Aorta (tissue), 5 donors: ENCODE results near the gene FXR2. TPM values are rescaled to one million over a fixed set of nuclear protein-coding genes. Genes with fewer than 3 reads are reported as not detected.
A peak's percentile ranks its signal among the peaks of the same experiment; 100 is the strongest.

Experiments used
- ATAC-seq: fragments of 200-7000 bp; cut with Tn5 transposase; one replicate; pipeline ENCODE4 v1.9.1; 2022; ENCODE audit warnings: moderate library complexity; ENCODE audit not compliant: low FRiP score
- DNase-seq, 2 donors: peaks; one replicate each; pipeline ENCODE4 v3.0.0-alpha.2; 2020
- H3K27ac ChIP-seq, 2 donors: one replicate each; pipeline ENCODE4 v1.5.1; 2013; ENCODE audit warnings: low read length in 2 of 2, mild to moderate bottlenecking in 2 of 2, moderate library complexity in 2 of 2, control low read depth in 1 of 2, inconsistent platforms in 1 of 2, low read depth in 1 of 2
- H3K27me3 ChIP-seq, 2 donors: one replicate each; pipeline ENCODE4 v1.6.1; 2013; ENCODE audit warnings: control low read depth in 1 of 2, low read length in 1 of 2, mild to moderate bottlenecking in 1 of 2, moderate library complexity in 1 of 2; ENCODE audit not compliant: insufficient read depth in 2 of 2, control insufficient read depth in 1 of 2
- H3K36me3 ChIP-seq, 2 donors: one replicate each; pipeline ENCODE4 v1.6.1; 2013; ENCODE audit warnings: control low read depth in 1 of 2, low read length in 1 of 2, mild to moderate bottlenecking in 1 of 2; ENCODE audit not compliant: insufficient read depth in 2 of 2, control insufficient read depth in 1 of 2
- H3K4me1 ChIP-seq, 2 donors: one replicate each; pipeline ENCODE4 v1.6.1; 2013; ENCODE audit warnings: low read length in 2 of 2, control low read depth in 1 of 2, mild to moderate bottlenecking in 1 of 2, moderate library complexity in 1 of 2; ENCODE audit not compliant: insufficient read depth in 2 of 2, control insufficient read depth in 1 of 2
- H3K4me3 ChIP-seq, 2 donors: one replicate each; pipeline ENCODE4 v1.5.1; 2013; ENCODE audit warnings: low read length in 2 of 2, control low read depth in 1 of 2, mild to moderate bottlenecking in 1 of 2
- H3K9me3 ChIP-seq: one replicate; pipeline ENCODE4 v1.6.1; 2013; ENCODE audit warnings: mild to moderate bottlenecking, low read length; ENCODE audit not compliant: control insufficient read depth
- WGBS, 2 donors: extraction: QIAGEN DNeasy Blood & Tissue Kit; methylation state at CpG; one replicate each; pipeline ENCODE4 v1.1.7; 2013; 5-methylcytosine and 5-hydroxymethylcytosine counted together
- intact Hi-C, 2 donors: fragments of 100-400 bp; cut with DNase I; formaldehyde crosslinking; loops; one replicate each; pipeline versions ENCODE4 v1.14.2 to v1.15.0; 2022
- polyA plus RNA-seq, 2 donors: library from polyadenylated mRNA; stranded (reverse); fragments of 200-250 nt; gene quantifications; one replicate each; pipeline ENCODE4 v1.2.3, GENCODE V29; 2013
- total RNA-seq, 2 donors: library from RNA; stranded (reverse); fragmentation: NEBNext Ultra II Directional; extraction: Animal tissue kit (Norgen Biotek cat#: 25700); gene quantifications; one replicate each; pipeline ENCODE4 v1.2.1, GENCODE V29; 2021
- donor health status: healthy with polysubstance abuse.
- donor health status: Bipolar disorder and iron deficiency.
- donor health status: DM: no; HTN: no; CAD: no.
- donor health status: DM: no; HTN: no; CAD: no.
- donor health status: DM: yes; HTN: yes; CAD: no.

The FXR2 gene
- total and polyA plus RNA-seq, 4 donors, result 21.2 to 36.5 (median 28.2) TPM

DNA sequence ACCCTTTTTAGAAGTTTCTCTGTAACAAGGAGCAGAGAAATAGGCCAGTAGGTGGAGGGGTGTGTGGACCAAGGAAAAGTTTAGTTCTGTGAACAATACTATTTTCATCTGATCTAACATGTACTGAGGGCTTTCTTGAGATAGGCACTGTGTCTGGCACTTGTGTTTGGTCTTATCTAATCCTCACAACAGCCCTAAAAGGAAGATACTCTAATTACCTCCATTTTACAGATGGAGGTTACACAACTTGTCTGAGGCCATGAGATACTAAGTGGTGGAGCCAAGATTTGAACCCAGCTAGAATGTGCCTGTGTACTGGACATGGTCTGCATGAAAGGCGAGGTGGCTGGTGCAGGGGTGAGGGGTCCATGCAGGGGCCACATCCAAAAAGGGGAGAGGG is 61.3 kb downstream of the FXR2 start:
- Histone ChIP-seq H3K4me1 (no peaks in the 10 kb centered on the region), H3K36me3 (no peaks in the 10 kb centered on the region), H3K9me3 (no peaks in the 10 kb centered on the region), H3K27me3 (no peaks in the 10 kb centered on the region), H3K27ac (no peak overlapping the region), H3K4me3 (no peak overlapping the region)
- DNase-seq (no peak), ATAC-seq (no peak)
- WGBS, 2 donors, result 92 to 98% methylated on average over 1 of the region's 1 CpG
- intact Hi-C loops, result no loop called here

DNA sequence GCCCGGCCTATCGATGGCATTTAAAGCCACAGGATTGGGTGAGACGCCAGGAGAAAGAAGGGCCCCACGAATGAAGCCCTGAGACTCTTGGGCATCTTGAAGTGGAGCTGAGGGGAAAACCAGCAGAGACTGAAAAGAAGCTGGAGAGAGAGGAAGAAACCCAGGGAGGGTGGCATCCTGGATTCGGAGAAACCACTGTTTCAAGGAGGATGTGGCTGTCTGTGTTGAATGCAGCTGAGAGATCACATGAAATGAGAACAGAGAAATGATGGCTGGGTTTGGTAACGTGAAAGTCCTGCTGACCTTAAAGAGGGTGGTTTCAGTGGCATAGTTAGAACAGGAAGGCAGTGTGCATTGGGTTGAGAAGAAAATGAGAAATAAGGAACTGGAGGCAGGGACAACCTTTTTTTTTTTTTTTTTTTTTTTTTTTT is 62.1 kb downstream of the FXR2 start:
- no peak overlapping the region for H3K4me3 ChIP-seq
- no peaks in the 10 kb centered on the region for H3K36me3 ChIP-seq
- no peak overlapping the region for H3K27ac ChIP-seq
- no peaks in the 10 kb centered on the region for H3K9me3 ChIP-seq
- 86 to 89% methylated on average over 6 of the region's 6 CpGs for WGBS, 2 donors
- DNase-seq, result no peak
- ATAC-seq, result no peak
- H3K27me3 ChIP-seq, result no peaks in the 10 kb centered on the region
- intact Hi-C loops, result no loop called here
- H3K4me1 ChIP-seq, result no peaks in the 10 kb centered on the region

DNA sequence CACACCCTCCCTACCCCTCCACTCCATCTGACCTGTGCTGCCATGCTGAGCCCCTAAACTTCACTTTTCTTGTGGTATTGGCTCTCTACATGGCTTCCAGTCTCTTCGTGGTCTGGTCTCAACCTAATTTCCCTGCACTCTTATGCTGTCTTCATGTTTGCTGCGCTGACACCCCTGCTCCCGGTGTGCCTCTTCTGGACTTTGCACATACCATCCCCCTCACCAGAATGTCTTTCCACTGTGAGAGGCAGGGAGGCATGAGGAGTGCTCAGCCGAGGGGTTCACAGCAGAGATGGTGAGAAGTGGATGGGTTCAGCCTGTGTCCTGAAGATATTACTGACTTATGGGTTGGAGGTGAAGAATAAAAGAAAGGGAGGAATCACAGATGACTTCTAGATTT is 63.3 kb downstream of the FXR2 start:
- Histone ChIP-seq H3K27me3 (no peaks in the 10 kb centered on the region), H3K27ac (no peak overlapping the region), H3K4me3 (no peak overlapping the region), H3K9me3 (no peaks in the 10 kb centered on the region), H3K4me1 (no peaks in the 10 kb centered on the region), H3K36me3 (no peaks in the 10 kb centered on the region)
- WGBS, 2 donors, result 82 to 90% methylated on average over 4 of the region's 4 CpGs
- intact Hi-C loops, result no loop called here
- ATAC-seq (no peak), DNase-seq (no peak)

DNA sequence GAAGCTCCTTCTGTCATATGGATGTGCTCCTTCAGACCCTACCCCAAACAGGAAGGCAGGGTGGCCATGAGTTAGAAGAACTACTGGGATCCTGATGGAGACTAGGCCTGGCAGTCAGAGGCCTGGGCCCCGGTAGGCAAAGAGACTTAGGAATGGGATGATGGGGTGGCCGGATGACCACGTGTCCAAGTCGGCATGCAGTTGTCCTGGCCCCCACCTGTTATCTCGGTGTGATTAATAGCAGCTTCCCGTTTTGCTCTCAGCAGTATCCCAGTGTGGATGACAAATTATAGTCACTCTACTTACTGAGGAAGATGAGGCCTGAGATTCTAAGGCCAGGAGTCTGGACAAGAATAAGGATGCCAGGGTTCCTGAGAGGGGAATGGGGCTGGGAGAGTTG is 64.4 kb downstream of the FXR2 start:
- 66 to 72% methylated on average over 6 of the region's 6 CpGs for WGBS, 2 donors
- no peak for ATAC-seq
- Histone ChIP-seq H3K36me3 (no peaks in the 10 kb centered on the region), H3K9me3 (no peaks in the 10 kb centered on the region), H3K4me3 (no peak overlapping the region), H3K27ac (peak overlapping the region in 1 of 2 donors; percentile 2), H3K27me3 (no peaks in the 10 kb centered on the region), H3K4me1 (no peaks in the 10 kb centered on the region)
- intact Hi-C loops, result no loop called here
- DNase-seq, result no peak

DNA sequence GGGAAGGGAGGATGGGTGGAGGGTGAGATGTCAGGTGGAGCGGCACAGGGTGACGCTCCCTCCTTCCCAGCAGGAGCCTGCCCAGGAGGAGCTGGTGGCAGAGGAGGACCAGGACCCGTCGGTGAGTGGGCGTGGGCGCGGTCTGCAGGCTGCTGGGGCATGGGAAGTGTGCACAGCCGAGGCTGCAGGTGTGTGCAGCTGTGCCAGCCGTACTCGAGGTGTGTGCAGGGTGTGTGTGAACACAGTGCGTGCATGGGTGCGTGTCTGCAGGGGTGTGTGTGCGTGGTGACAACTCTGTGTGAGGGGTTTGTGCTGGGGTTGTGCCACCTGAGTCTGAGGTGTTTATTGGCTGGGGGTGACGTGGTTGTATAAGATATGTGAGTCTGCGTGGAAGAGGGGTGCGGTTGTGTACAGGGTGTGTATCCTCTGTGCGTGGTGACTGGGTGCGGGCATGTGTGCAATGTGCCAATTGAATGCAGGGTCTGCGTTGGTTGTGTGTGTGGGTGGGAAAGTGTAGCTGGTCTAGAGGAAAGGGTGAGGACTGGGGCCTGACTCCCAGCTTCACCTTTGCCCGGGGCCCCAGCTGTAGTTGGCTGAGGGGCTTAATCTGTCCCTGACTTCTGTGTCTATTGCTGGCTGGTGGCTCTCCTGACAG is 65.2 kb downstream of the FXR2 start:
- DNase-seq (peak; percentile 58 to 78), ATAC-seq (peak; percentile 65)
- Histone ChIP-seq H3K4me3 (peak overlapping the region; percentile 70 to 71), H3K27ac (peak overlapping the region in 1 of 2 donors; percentile 69), H3K27me3 (no peaks in the 10 kb centered on the region), H3K9me3 (no peaks in the 10 kb centered on the region), H3K36me3 (no peaks in the 10 kb centered on the region), H3K4me1 (no peaks in the 10 kb centered on the region)
- 13 to 15% methylated on average over 20 of the region's 20 CpGs for WGBS, 2 donors
- intact Hi-C loops, result no loop called here

DNA sequence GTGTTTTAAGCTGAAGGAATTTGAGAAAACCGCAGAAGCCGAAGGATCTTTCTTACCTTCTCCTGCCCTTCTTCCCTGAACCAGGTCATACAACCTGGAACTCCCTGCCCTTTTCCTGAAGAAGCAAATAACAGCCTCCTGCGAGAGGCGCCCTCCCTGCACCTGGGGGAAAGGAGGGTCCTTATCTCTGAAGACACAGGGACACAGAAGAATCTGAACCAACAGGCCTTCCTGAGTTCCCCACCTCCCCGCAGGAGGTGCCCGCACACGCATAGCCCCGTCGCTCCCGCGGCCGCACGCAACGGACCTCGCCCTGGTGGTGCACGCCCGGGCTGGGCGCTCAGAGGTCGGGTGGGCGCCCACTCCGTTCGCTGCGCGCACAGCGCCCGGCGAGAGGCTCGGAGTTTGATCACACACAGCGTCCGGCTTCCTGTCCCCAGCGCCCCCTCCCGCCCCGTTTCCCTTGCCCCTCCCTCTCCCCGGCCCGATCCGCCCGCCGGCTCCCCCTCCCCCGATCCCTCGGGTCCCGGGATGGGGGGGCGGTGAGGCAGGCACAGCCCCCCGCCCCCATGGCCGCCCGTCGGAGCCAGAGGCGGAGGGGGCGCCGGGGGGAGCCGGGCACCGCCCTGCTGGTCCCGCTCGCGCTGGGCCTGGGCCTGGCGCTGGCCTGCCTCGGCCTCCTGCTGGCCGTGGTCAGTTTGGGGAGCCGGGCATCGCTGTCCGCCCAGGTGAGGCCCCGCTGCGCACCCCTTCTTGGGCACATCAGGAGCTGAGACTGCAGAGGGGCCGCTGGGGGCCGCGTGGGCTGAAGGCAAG is 65.9 kb downstream of the FXR2 start, which contains the start of gene TNFSF12:
TNFSF12 (plus strand) TSS at position 474 of the 816 bp plus-strand sequence; CDS start at position 570, 96 bp downstream.
- peak within 1 kb of the TSS; percentile 58 to 69 for H3K27ac ChIP-seq

DNA sequence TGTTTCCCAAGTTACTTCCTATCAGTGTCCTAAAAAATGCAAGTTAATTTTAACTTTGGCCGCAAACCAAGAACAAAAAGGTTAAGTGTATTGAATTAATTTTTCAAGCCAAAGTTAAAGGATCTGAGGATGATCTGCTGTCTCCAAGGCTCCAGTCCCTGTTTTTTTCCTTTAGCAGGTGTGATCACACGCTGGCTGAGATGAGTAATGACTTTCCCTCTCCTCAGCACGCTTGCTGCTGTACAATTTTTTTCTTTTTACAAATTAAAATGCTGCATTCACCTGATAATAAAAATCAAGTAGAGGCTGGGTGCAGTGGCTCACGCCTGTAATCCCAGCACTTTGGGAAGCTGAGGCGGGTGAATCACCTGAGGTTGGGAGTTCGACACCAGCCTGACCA is 69.8 kb downstream of the FXR2 start:
- no peaks in the 10 kb centered on the region for H3K27me3 ChIP-seq
- no peak overlapping the region for H3K4me3 ChIP-seq
- H3K27ac ChIP-seq, result no peak overlapping the region
- no peaks in the 10 kb centered on the region for H3K4me1 ChIP-seq
- WGBS, 2 donors, result 56 to 59% methylated on average over 6 of the region's 6 CpGs
- intact Hi-C loops, result no loop called here
- H3K9me3 ChIP-seq, result no peaks in the 10 kb centered on the region
- no peaks in the 10 kb centered on the region for H3K36me3 ChIP-seq
- peak in 1 of 2 donors; percentile 20 for DNase-seq
- ATAC-seq, result no peak

More for the DNA sequence above, 65.9 kb downstream of the FXR2 start, which contains the start of gene TNFSF12:
- H3K36me3 ChIP-seq, result no peaks in the 10 kb centered on the region
- ATAC-seq (peak; percentile 86), DNase-seq (peak; percentile 82 to 91)
- no peaks in the 10 kb centered on the region for H3K27me3 ChIP-seq
- no peaks in the 10 kb centered on the region for H3K9me3 ChIP-seq
- no peaks in the 10 kb centered on the region for H3K4me1 ChIP-seq
- peak within 1 kb of the TSS; percentile 70 to 71 for H3K4me3 ChIP-seq
- intact Hi-C loops, result no loop called here
- WGBS, 2 donors, result 1 to 2% methylated on average over 45 to 65 of the region's 65 CpGs
